Body of pancreas (tissue), 4 donors: Measurements from ENCODE around the gene POLL. TPM values are rescaled to one million over a fixed set of nuclear protein-coding genes. Genes with fewer than 3 reads are reported as not detected.

Source experiments
- ATAC-seq: fragments of 150-250 bp; one replicate; pipeline ENCODE4 v1.9.1; 2016
- DNase-seq, 4 donors: peaks; one replicate each; pipeline ENCODE4 v3.0.0-alpha.2; 2019
- H3K27ac ChIP-seq, 4 donors: fragments of 200-600 bp; sonication (generic); 1 replicate in 3 of 4; 2 replicates in 1 of 4; pipeline versions ENCODE4 v1.5.1 to v1.6.1; 2016 to 2019; ENCODE audit warnings: mild to moderate bottlenecking in 1 of 4, mixed read lengths in 1 of 4, moderate library complexity in 1 of 4
- H3K27me3 ChIP-seq, 2 donors: fragments of 200-600 bp; sonication (generic); one replicate each; pipeline ENCODE4 v1.6.0; 2016; ENCODE audit warnings: mild to moderate bottlenecking in 1 of 2
- H3K36me3 ChIP-seq, 2 donors: fragments of 200-600 bp; sonication (generic); replicated peaks in 1 of 2; 2 replicates each; pipeline ENCODE4 v1.5.1; 2016; ENCODE audit warnings: low read depth in 2 of 2; ENCODE audit not compliant: insufficient read depth in 1 of 2
- H3K4me1 ChIP-seq: fragments of 200-600 bp; sonication (generic); one replicate; pipeline ENCODE4 v1.6.0; 2016
- H3K4me3 ChIP-seq, 2 donors: fragments of 200-600 bp; sonication (generic); 1 replicate in 1 of 2; 2 replicates in 1 of 2; pipeline ENCODE4 v1.5.1; 2016 to 2019
- H3K9me3 ChIP-seq, 3 donors: fragments of 200-600 bp; sonication (generic); 1 replicate in 2 of 3; 2 replicates in 1 of 3; pipeline ENCODE4 v1.5.1; 2016
- CTCF ChIP-seq, 7 experiments: fragments of 450-650 bp in 4 of 7; fragments of 200-600 bp in 3 of 7; sonication (generic) in 3 of 7; IDR thresholded peaks; one replicate each; pipeline ENCODE4 v1.5.1; 2016 to 2019; ENCODE audit warnings: antibody characterized with exemption in 7 of 7
- POLR2A ChIP-seq, 3 donors: fragments of 450-650 bp; IDR thresholded peaks; one replicate each; pipeline ENCODE4 v1.6.1; 2016; ENCODE audit warnings: antibody characterized with exemption in 3 of 3, mild to moderate bottlenecking in 2 of 3
- WGBS, 2 donors: methylation state at CpG; one replicate each; pipeline ENCODE4 v1.1.5; 2017; 5-methylcytosine and 5-hydroxymethylcytosine counted together
- intact Hi-C: fragments of 100-400 bp; cut with DNase I; formaldehyde crosslinking; loops from one replicate; pipeline ENCODE4 v1.15.1; 2023
- total RNA-seq, 2 donors: library from RNA; depleted of rRNA; stranded (reverse); fragments of >200 nt; gene quantifications; one replicate each; pipeline ENCODE4 v1.1.0, GENCODE V29; 2016

POLL gene
- total RNA-seq, 2 donors from 2014 or later: 36.9 to 38.4 TPM

DNA sequence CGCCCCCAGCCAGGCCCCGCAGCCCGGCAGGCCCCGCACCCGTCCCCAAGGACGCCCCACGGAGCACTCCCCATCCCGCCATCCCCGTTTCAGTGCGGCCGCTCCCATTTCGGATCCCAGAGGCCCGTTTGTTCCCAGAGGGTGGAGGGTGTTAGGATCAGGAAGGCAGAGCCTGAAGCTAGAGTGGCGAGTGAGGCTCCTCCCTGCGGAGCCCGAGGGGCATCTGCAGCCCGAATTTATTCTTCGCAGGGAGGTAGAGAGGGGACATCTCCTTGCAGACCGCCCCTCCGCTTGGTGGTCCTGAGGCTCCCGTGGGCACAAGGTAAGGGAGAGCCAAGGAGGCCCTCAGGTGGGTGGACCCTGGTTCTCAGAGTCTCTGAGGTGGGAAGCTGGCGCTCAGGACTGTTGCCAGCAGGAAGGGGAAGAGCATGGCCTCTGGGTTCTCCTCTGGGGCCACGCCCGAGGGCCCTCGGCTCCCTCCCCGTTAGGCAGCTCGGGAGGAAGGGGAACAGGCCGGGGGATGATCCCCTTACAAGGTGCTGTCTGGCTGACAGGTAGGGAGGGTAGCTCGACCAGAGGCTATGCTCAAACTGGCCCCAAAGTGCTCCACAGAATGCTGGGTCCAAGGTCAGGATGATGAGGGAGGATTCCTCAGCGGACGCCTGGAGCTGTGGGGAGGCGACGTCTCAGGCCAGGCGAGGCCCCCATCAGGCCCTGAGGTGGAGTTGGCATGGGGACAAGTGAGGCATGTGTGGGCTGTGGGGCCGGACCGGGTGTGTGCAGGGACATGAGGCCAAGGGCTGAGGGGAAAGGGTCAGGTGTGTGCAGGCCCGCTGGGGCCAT is 17.4 kb downstream of the POLL start:
- H3K4me3 ChIP-seq: no peak overlapping the region
- peaks cover 0 to 16% of the 10 kb centered on the region in 2 donors for H3K27me3 ChIP-seq
- DNase-seq (peak in 3 of 4 donors; percentile 16 to 31 (median 27)), ATAC-seq (peak; percentile 47)
- peaks cover 0 to 9% (median 0%) of the 10 kb centered on the region in 3 donors for H3K9me3 ChIP-seq
- WGBS, 2 donors: 2 to 8% methylated on average over 13 to 32 of the region's 37 CpGs
- intact Hi-C loops: no loop called here
- peaks cover 26% of the 10 kb centered on the region for H3K4me1 ChIP-seq
- no peak overlapping the region for H3K27ac ChIP-seq
- no peaks in the 10 kb centered on the region for H3K36me3 ChIP-seq
- TF ChIP-seq POLR2A (IDR thresholded peaks at IDR 0.05) (no peak), CTCF (IDR thresholded peaks at IDR 0.05) (peak in 2 of 7 experiments; percentile 0 to 18)

- intact Hi-C loops: loop anchor here (5.0 to 10.0 kb wide), 2 partner anchors 295 to 353 kb away; no protein-coding TSS in a partner anchor
- no peaks in the 10 kb centered on the region for H3K36me3 ChIP-seq
- DNase-seq (peak; percentile 77 to 88 (median 80)), ATAC-seq (peak; percentile 79)
- H3K4me3 ChIP-seq: no peak overlapping the region
- no peak for TF ChIP-seq POLR2A (IDR thresholded peaks at IDR 0.05)
- peak; percentile 66 to 94 (median 88) for TF ChIP-seq CTCF (IDR thresholded peaks at IDR 0.05)
- peaks cover 0 to 9% (median 0%) of the 10 kb centered on the region in 3 donors for H3K9me3 ChIP-seq
- WGBS, 2 donors: 1 to 3% methylated on average over 39 to 53 of the region's 56 CpGs
- H3K4me1 ChIP-seq: peaks cover 26% of the 10 kb centered on the region
- no peak overlapping the region for H3K27ac ChIP-seq
- H3K27me3 ChIP-seq: peaks cover 0 to 19% of the 10 kb centered on the region in 2 donors
Measured at GRCh38 chr10:101569622-101570427, 18.2 kb downstream of the POLL start.

DNA sequence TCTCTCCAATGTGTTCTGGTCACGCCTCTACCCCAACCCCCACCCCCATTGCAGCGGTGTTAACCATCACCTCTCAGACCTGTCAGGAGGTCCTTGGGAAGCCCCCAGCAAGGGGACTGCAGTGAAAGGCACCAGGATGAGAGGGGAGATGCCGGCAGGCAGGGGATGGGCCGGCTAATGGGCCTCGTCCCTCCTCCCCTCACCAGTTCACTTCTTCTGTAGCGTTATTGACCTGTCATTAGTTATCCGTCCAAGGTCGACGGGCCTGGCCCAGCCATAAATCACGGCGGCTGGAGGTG is 18.8 kb downstream of the POLL start:
- Histone ChIP-seq H3K4me3 (no peak overlapping the region), H3K36me3 (no peaks in the 10 kb centered on the region), H3K4me1 (peaks cover 26% of the 10 kb centered on the region), H3K9me3 (peaks cover 0 to 9% (median 0%) of the 10 kb centered on the region in 3 donors), H3K27me3 (peaks cover 0 to 21% of the 10 kb centered on the region in 2 donors), H3K27ac (no peak overlapping the region)
- intact Hi-C loops: loop anchor here (5.0 to 10.0 kb wide), 2 partner anchors 294 to 352 kb away; no protein-coding TSS in a partner anchor
- ATAC-seq: no peak
- DNase-seq: no peak
- TF ChIP-seq CTCF (IDR thresholded peaks at IDR 0.05) (no peak), POLR2A (IDR thresholded peaks at IDR 0.05) (no peak)
- WGBS, 2 donors: 9 to 12% methylated on average over 9 to 11 of the region's 11 CpGs

DNA sequence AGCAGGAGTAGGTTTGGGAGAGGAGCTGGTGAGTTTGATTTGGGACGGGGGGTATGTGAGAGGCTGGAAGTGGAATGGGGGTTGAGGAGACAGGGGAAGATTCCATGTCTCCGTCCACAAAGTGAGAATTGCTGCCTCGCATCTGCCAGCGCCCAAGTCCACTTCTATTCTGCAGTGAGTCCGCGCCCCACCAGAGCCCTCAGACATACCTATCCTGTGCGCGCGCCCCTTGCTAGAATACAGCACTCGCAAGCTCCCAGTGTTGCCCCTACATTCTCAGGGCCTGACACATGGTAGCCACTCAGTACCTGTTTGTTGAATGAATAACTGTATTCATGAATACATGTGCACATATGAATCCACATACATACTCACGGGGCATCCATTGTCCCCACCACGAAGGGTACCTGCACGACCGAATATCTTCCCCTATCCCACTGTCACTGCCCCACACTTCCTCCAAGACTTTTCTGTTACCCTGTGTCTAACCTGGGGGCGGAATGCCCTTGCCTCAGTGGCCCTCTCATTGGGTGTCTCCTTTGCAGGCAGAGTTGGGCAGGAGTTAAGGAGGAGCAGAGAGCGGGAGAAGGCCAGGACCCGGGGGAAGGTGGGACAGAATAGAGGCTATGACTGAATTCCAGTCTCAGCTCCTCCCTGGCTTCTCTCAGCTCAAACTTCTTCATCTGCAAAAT is 19.9 kb downstream of the POLL start:
- H3K27me3 ChIP-seq: peaks cover 0 to 21% of the 10 kb centered on the region in 2 donors

More for the DNA sequence above, 19.9 kb downstream of the POLL start:
- DNase-seq (peak in 1 of 4 donors; percentile 4), ATAC-seq (no peak)
- Histone ChIP-seq H3K9me3 (peaks cover 0 to 7% (median 0%) of the 10 kb centered on the region in 3 donors), H3K4me3 (no peak overlapping the region), H3K27ac (no peak overlapping the region), H3K36me3 (no peaks in the 10 kb centered on the region), H3K4me1 (peaks cover 26% of the 10 kb centered on the region)
- TF ChIP-seq POLR2A (IDR thresholded peaks at IDR 0.05) (no peak), CTCF (IDR thresholded peaks at IDR 0.05) (no peak)
- intact Hi-C loops: loop anchor here (5.0 to 10.0 kb wide), 2 partner anchors 293 to 351 kb away; no protein-coding TSS in a partner anchor
- 82 to 87% methylated on average over 17 of the region's 17 CpGs for WGBS, 2 donors
